Gastroesophageal sphincter (tissue), 4 donors: Measurements from ENCODE around the gene SLC45A2. TPM values are rescaled to one million over a fixed set of nuclear protein-coding genes. Genes with fewer than 3 reads are reported as not detected.
"Not testable (repeated sequence)": the region's sequence is repeated elsewhere in the genome, so short reads cannot be mapped to it uniquely, and the experiment has no call there.

Experiments used
- ATAC-seq: fragments of 150-250 bp; one replicate; pipeline ENCODE4 v1.9.1; 2016; ENCODE audit warnings: mild to moderate bottlenecking, moderate library complexity
- H3K27ac ChIP-seq, 4 donors: fragments of 200-600 bp; sonication (generic) in 3 of 4; 1 replicate in 3 of 4; 2 replicates in 1 of 4; pipeline ENCODE4 v1.5.1; 2016 to 2019
- H3K27me3 ChIP-seq: fragments of 200-600 bp; sonication (generic); one replicate; pipeline ENCODE4 v1.5.1; 2019
- H3K36me3 ChIP-seq, 2 donors: fragments of 200-600 bp; sonication (generic); one replicate each; pipeline ENCODE4 v1.5.1; 2019; ENCODE audit warnings: control low read depth in 1 of 2
- H3K4me1 ChIP-seq, 3 donors: fragments of 200-600 bp; sonication (generic); 1 replicate in 2 of 3; 2 replicates in 1 of 3; pipeline ENCODE4 v1.5.1; 2016 to 2019; ENCODE audit warnings: control low read depth in 2 of 3
- H3K4me3 ChIP-seq, 2 donors: fragments of 200-600 bp; sonication (generic); one replicate each; pipeline ENCODE4 v1.5.1; 2019; ENCODE audit warnings: mild to moderate bottlenecking in 1 of 2, moderate library complexity in 1 of 2
- H3K9me3 ChIP-seq, 3 donors: fragments of 200-600 bp; sonication (generic); one replicate each; pipeline ENCODE4 v1.5.1; 2017 to 2019; ENCODE audit warnings: control low read depth in 2 of 3
- EP300 ChIP-seq: sonication (generic); formaldehyde crosslinking; IDR thresholded peaks from one replicate; pipeline ENCODE4 v1.6.1; 2017; ENCODE audit warnings: antibody characterized with exemption, mild to moderate bottlenecking
- POLR2A ChIP-seq, 2 donors: fragments of 450-650 bp; IDR thresholded peaks; one replicate each; pipeline ENCODE4 v1.6.1; 2017; ENCODE audit warnings: antibody characterized with exemption in 2 of 2, mild to moderate bottlenecking in 2 of 2, moderate library complexity in 1 of 2
- POLR2AphosphoS5 ChIP-seq: sonication (generic); formaldehyde crosslinking; IDR thresholded peaks from one replicate; pipeline ENCODE4 v1.6.1; 2017; ENCODE audit warnings: antibody characterized with exemption
- WGBS, 2 donors: methylation state at CpG; one replicate each; pipeline ENCODE4 v1.1.5; 2018; ENCODE audit warnings: low coverage in 1 of 2; 5-methylcytosine and 5-hydroxymethylcytosine counted together
- total RNA-seq, 4 donors: library from RNA; depleted of rRNA; stranded (reverse); fragments of >200 nt; gene quantifications; one replicate each; pipeline ENCODE4 v1.1.0, GENCODE V29; 2016
- TF ChIP-seq, protein P1 (sequence below), 4 experiments: fragments of 200-600 bp in 2 of 4; fragments of 450-650 bp in 2 of 4; sonication (generic) in 1 of 4; IDR thresholded peaks; one replicate each; pipeline ENCODE4 v1.5.1; 2017 to 2019; ENCODE audit warnings: antibody characterized with exemption in 4 of 4, mild to moderate bottlenecking in 2 of 4, moderate library complexity in 2 of 4

SLC45A2 gene
- total RNA-seq, 4 donors from 2014 or later: 0.15 TPM; not detected in 3

- Histone ChIP-seq H3K27me3 (no peaks in the 10 kb centered on the region), H3K4me1 (peaks cover 0 to 13% (median 0%) of the 10 kb centered on the region in 3 donors), H3K4me3 (no peak overlapping the region), H3K27ac (no peak overlapping the region), H3K9me3 (no peaks in the 10 kb centered on the region), H3K36me3 (no peaks in the 10 kb centered on the region)
- ATAC-seq: no peak
- WGBS, 2 donors: 75 to 92% methylated on average over 2 of the region's 3 CpGs
- TF ChIP-seq, protein P1, sequence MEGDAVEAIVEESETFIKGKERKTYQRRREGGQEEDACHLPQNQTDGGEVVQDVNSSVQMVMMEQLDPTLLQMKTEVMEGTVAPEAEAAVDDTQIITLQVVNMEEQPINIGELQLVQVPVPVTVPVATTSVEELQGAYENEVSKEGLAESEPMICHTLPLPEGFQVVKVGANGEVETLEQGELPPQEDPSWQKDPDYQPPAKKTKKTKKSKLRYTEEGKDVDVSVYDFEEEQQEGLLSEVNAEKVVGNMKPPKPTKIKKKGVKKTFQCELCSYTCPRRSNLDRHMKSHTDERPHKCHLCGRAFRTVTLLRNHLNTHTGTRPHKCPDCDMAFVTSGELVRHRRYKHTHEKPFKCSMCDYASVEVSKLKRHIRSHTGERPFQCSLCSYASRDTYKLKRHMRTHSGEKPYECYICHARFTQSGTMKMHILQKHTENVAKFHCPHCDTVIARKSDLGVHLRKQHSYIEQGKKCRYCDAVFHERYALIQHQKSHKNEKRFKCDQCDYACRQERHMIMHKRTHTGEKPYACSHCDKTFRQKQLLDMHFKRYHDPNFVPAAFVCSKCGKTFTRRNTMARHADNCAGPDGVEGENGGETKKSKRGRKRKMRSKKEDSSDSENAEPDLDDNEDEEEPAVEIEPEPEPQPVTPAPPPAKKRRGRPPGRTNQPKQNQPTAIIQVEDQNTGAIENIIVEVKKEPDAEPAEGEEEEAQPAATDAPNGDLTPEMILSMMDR (IDR thresholded peaks at IDR 0.05): no peak
- TF ChIP-seq EP300 (no peak), POLR2A (IDR thresholded peaks at IDR 0.05) (no peak), POLR2AphosphoS5 (no peak)
Measured at GRCh38 chr5:34013547-34013946, 29.1 kb upstream of the SLC45A2 start.

- Histone ChIP-seq H3K27me3 (no peaks in the 10 kb centered on the region), H3K4me1 (peaks cover 0 to 14% (median 0%) of the 10 kb centered on the region in 3 donors), H3K36me3 (no peaks in the 10 kb centered on the region), H3K4me3 (no peak overlapping the region), H3K27ac (no peak overlapping the region), H3K9me3 (no peaks in the 10 kb centered on the region)
- ATAC-seq: no peak
- TF ChIP-seq POLR2AphosphoS5 (no peak), POLR2A (IDR thresholded peaks at IDR 0.05) (no peak), EP300 (no peak)
Measured at GRCh38 chr5:34012791-34013190, 28.3 kb upstream of the SLC45A2 start.

GRCh38 chr5:34011536-34011935, 27.0 kb upstream of the SLC45A2 start:
- no peaks in the 10 kb centered on the region for H3K27me3 ChIP-seq
- no peak overlapping the region for H3K27ac ChIP-seq
- no peaks in the 10 kb centered on the region for H3K36me3 ChIP-seq
- ATAC-seq: no peak
- TF ChIP-seq POLR2A (IDR thresholded peaks at IDR 0.05) (no peak), EP300 (no peak), POLR2AphosphoS5 (no peak)
- TF ChIP-seq, protein P1 (IDR thresholded peaks at IDR 0.05): no peak
- WGBS, 2 donors: 65 to 76% methylated on average over 4 of the region's 4 CpGs
- H3K9me3 ChIP-seq: no peaks in the 10 kb centered on the region
- peaks cover 0 to 21% (median 5%) of the 10 kb centered on the region in 3 donors for H3K4me1 ChIP-seq
- no peak overlapping the region for H3K4me3 ChIP-seq

DNA sequence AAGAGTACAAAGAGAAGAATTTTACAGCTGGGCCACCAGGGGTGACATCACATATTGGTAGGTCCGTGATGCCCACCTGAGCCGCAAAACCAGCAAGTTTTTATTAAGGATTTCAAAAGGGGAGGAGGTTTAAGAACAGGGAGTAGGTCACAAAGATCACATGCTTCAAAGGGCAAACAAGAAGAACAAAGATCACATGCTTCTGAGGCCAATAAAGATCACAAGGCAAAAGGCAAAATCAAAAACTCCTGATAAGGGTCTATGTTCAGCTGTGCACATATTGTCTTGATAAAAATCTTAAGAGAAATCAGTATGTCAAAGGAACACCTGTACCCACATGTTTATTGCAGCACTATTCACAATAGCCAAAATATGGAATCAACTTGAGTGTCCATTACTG, 25.7 kb upstream of the SLC45A2 start:
- not testable (repeated sequence) for H3K27ac ChIP-seq, H3K27me3 ChIP-seq, ATAC-seq, H3K4me3 ChIP-seq, H3K9me3 ChIP-seq, H3K36me3 ChIP-seq
- H3K4me1 ChIP-seq: peaks cover 0 to 35% (median 14%) of the 10 kb centered on the region in 3 donors
- WGBS, 2 donors: 83 to 100% methylated on average over 2 of the region's 2 CpGs

GRCh38 chr5:34009610-34010009, 25.1 kb upstream of the SLC45A2 start:
- no peaks in the 10 kb centered on the region for H3K27me3 ChIP-seq
- peaks cover 0 to 38% (median 14%) of the 10 kb centered on the region in 3 donors for H3K4me1 ChIP-seq
- H3K4me3 ChIP-seq: no peak overlapping the region
- no peaks in the 10 kb centered on the region for H3K36me3 ChIP-seq
- no peaks in the 10 kb centered on the region for H3K9me3 ChIP-seq
- TF ChIP-seq, protein P1 (IDR thresholded peaks at IDR 0.05): no peak
- 63 to 77% methylated on average over 1 of the region's 1 CpG for WGBS, 2 donors
- no peak for ATAC-seq
- H3K27ac ChIP-seq: no peak overlapping the region

GRCh38 chr5:34008802-34009201, 24.3 kb upstream of the SLC45A2 start:
- no peak for TF ChIP-seq POLR2A (IDR thresholded peaks at IDR 0.05)
- TF ChIP-seq EP300: no peak
- TF ChIP-seq, protein P1 (IDR thresholded peaks at IDR 0.05): no peak
- no peak for TF ChIP-seq POLR2AphosphoS5
- H3K4me3 ChIP-seq: peak overlapping the region; percentile 46 to 67
- peaks cover 0 to 38% (median 14%) of the 10 kb centered on the region in 3 donors for H3K4me1 ChIP-seq
- no peaks in the 10 kb centered on the region for H3K27me3 ChIP-seq
- H3K36me3 ChIP-seq: peaks cover 0 to 3% of the 10 kb centered on the region in 2 donors
- ATAC-seq: no peak
- H3K9me3 ChIP-seq: no peaks in the 10 kb centered on the region
- H3K27ac ChIP-seq: peak overlapping the region; percentile 71 to 92 (median 92)
- WGBS, 2 donors: 8 to 14% methylated on average over 1 of the region's 1 CpG
